Measurements from ENCODE around the gene KAZN. TPM values are rescaled to one million over a fixed set of nuclear protein-coding genes. Genes with fewer than 3 reads are reported as not detected.

KAZN gene
- total and polyA plus RNA-seq, 10 donors = 20.0 to 245 (median 144) TPM

DNA sequence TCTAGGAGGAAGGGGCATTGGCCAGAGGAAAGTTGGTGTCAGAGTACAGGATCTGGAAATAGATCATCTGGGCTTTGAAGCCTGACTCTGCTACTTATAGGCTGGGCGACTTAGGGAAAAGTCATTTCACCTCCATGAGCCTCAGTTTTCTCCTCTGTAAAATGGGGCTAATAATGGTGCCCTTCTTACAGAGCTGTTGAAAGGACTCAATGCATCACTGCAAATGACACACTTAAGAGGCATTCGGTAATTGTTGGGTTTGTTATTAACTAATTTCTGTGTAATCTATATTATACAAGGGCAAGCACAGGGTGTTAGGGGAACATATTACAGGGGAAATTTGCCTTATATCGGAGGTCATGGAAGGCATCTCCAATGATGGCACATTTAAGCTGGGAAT lies 96.1 kb downstream of the KAZN start:
- no peak overlapping the region for H3K4me3 ChIP-seq
- no peaks in the 10 kb centered on the region for H3K36me3 ChIP-seq
- H3K27me3 ChIP-seq (replicated peaks in 1 of 7) = peaks cover 0 to 7% (median 0%) of the 10 kb centered on the region in 7 donors
- H3K27ac ChIP-seq = no peak overlapping the region
- intact Hi-C loops (cut with DNase I; ENCODE audit: low total_unique reads) = no loop called here
- TF ChIP-seq POLR2AphosphoS5 (IDR thresholded peaks at IDR 0.05) (no peak), POLR2A (IDR thresholded peaks at IDR 0.05) (no peak)
- TF ChIP-seq, protein P1, sequence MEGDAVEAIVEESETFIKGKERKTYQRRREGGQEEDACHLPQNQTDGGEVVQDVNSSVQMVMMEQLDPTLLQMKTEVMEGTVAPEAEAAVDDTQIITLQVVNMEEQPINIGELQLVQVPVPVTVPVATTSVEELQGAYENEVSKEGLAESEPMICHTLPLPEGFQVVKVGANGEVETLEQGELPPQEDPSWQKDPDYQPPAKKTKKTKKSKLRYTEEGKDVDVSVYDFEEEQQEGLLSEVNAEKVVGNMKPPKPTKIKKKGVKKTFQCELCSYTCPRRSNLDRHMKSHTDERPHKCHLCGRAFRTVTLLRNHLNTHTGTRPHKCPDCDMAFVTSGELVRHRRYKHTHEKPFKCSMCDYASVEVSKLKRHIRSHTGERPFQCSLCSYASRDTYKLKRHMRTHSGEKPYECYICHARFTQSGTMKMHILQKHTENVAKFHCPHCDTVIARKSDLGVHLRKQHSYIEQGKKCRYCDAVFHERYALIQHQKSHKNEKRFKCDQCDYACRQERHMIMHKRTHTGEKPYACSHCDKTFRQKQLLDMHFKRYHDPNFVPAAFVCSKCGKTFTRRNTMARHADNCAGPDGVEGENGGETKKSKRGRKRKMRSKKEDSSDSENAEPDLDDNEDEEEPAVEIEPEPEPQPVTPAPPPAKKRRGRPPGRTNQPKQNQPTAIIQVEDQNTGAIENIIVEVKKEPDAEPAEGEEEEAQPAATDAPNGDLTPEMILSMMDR (IDR thresholded peaks at IDR 0.05 in 8 of 11, conservative IDR thresholded peaks at IDR 0.05 in 3 of 11) = no peak
- no peaks in the 10 kb centered on the region for H3K9me3 ChIP-seq
- H3K4me1 ChIP-seq = no peaks in the 10 kb centered on the region
- no peak for DNase-seq
- WGBS, 5 donors = 73 to 93% (median 85%) methylated on average over 3 of the region's 3 CpGs

DNA sequence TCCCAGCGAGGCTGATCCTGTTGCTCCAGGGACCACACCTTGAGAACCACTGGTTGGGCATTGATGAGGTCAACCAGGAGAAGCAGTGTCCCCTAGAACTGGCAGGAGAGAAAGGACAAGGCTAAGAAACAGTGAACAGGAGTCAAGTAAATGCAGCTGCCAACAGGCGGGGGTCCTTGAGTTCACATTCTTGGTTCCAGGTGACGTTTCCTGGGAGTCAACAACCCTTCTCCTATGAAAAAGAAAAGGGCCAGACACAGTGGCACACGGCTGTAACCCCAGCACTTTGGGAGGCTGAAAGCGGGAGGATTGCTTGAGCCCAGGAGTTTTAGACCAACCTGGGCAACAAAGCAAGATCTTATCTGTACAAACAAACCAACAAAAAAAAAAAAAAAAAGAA lies 98.3 kb downstream of the KAZN start:
- intact Hi-C loops (cut with DNase I; ENCODE audit: low total_unique reads) = no loop called here
- WGBS, 5 donors = 77 to 88% (median 86%) methylated on average over 5 of the region's 5 CpGs

DNA sequence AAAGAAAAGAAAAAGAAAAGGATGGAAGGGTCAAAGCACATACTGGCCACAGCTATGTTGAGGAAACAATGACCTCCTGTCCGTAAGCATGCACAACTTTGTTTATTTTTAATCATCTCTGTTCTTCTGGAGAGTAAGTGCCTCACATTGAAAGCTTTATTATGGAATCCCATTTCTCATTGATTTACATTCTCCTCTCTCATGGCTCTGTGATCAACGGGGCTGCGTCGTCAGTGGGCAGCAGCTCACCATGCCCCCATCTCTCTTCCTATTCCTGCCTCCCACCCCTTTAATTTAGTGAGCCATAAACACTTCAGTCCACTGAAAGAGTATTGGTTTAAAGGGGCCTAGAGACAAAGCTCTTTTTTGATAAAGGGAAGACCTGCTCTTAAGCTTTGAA lies 98.9 kb downstream of the KAZN start:
- Histone ChIP-seq H3K4me3 (no peak overlapping the region), H3K36me3 (no peaks in the 10 kb centered on the region), H3K27me3 (replicated peaks in 1 of 7) (peaks cover 0 to 7% (median 0%) of the 10 kb centered on the region in 7 donors), H3K4me1 (no peaks in the 10 kb centered on the region), H3K9me3 (no peaks in the 10 kb centered on the region), H3K27ac (no peak overlapping the region)
- 74 to 78% (median 78%) methylated on average over 4 of the region's 4 CpGs for WGBS, 5 donors
- TF ChIP-seq POLR2AphosphoS5 (IDR thresholded peaks at IDR 0.05) (no peak), POLR2A (IDR thresholded peaks at IDR 0.05) (no peak)
- TF ChIP-seq, protein P1 (IDR thresholded peaks at IDR 0.05 in 8 of 11, conservative IDR thresholded peaks at IDR 0.05 in 3 of 11) = no peak
- intact Hi-C loops (cut with DNase I; ENCODE audit: low total_unique reads) = no loop called here
- peak; percentile 14 for DNase-seq

More for the DNA sequence above, 98.3 kb downstream of the KAZN start:
- no peaks in the 10 kb centered on the region for H3K36me3 ChIP-seq
- H3K27ac ChIP-seq = no peak overlapping the region
- peak; percentile 12 for DNase-seq
- H3K4me1 ChIP-seq = no peaks in the 10 kb centered on the region
- H3K9me3 ChIP-seq = no peaks in the 10 kb centered on the region
- TF ChIP-seq POLR2A (IDR thresholded peaks at IDR 0.05) (no peak), POLR2AphosphoS5 (IDR thresholded peaks at IDR 0.05) (no peak)
- TF ChIP-seq, protein P1 (IDR thresholded peaks at IDR 0.05 in 8 of 11, conservative IDR thresholded peaks at IDR 0.05 in 3 of 11) = no peak
- H3K4me3 ChIP-seq = no peak overlapping the region
- H3K27me3 ChIP-seq (replicated peaks in 1 of 7) = peaks cover 0 to 7% (median 0%) of the 10 kb centered on the region in 7 donors

DNA sequence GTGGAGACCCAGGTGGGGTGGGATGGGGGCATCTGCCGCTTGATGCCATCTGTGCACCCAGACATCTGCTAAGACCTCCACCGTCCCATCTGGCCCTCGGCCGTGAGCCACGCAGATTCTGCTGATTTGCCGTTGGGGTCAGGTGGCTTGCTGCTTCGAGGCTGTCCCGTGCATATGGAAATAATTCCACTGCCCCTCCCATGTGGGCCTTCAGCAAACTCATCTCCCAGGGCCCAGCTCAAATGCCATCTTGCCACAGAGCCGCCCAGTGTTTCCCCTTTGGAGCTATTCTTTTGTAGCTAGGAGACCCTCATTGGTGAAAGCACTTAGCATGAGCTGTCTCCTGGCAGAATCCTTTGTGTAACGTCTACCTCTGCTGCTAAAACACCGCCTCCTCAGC lies 99.8 kb downstream of the KAZN start:
- no peaks in the 10 kb centered on the region for H3K4me1 ChIP-seq

More for the DNA sequence above, 99.8 kb downstream of the KAZN start:
- no peak overlapping the region for H3K4me3 ChIP-seq
- intact Hi-C loops (cut with DNase I; ENCODE audit: low total_unique reads) = no loop called here
- 80 to 90% (median 86%) methylated on average over 9 to 11 of the region's 11 CpGs for WGBS, 5 donors
- peaks cover 0 to 7% (median 0%) of the 10 kb centered on the region in 7 donors for H3K27me3 ChIP-seq (replicated peaks in 1 of 7)
- no peak for TF ChIP-seq POLR2A (IDR thresholded peaks at IDR 0.05)
- no peak for TF ChIP-seq POLR2AphosphoS5 (IDR thresholded peaks at IDR 0.05)
- TF ChIP-seq, protein P1 (IDR thresholded peaks at IDR 0.05 in 8 of 11, conservative IDR thresholded peaks at IDR 0.05 in 3 of 11) = no peak
- H3K9me3 ChIP-seq = peaks cover 0 to 8% (median 3%) of the 10 kb centered on the region in 8 donors
- H3K27ac ChIP-seq = no peak overlapping the region
- no peaks in the 10 kb centered on the region for H3K36me3 ChIP-seq
- DNase-seq = no peak
